HepG2 (cell line): ENCODE measurements around the gene PDSS2. TPM values are rescaled to one million over a fixed set of nuclear protein-coding genes. Genes with fewer than 3 reads are reported as not detected.

ENCODE experiments used
- ATAC-seq: fragments of 200-7000 bp; cut with Tn5 transposase; 3 replicates; pipeline ENCODE4 v1.9.1; 2020; ENCODE audit warnings: mild to moderate bottlenecking, moderate library complexity
- BruUV-seq: library from RNA; stranded (reverse); fragments of 400-500 nt; replicated peaks from 2 replicates; lab custom pipeline; 2021; lab: Mats Ljungman, UMichigan
- CTCF ChIA-PET: fragments of 300-600 bp; formaldehyde crosslinking; extraction: SDS; loops from one replicate; lab custom pipeline; 2021; ENCODE audit warnings: low total read pairs, inconsistent platforms, low intra/inter-chr PET ratio; lab: Yijun Ruan, JAX
- POLR2A ChIA-PET: fragments of 350-600 bp; sonication (Branson Sonifier 250); formaldehyde crosslinking; loops from one replicate; lab custom pipeline; 2020; ENCODE audit warnings: antibody characterized with exemption, inconsistent platforms; lab: Yijun Ruan, JAX
- DNase-seq: peaks from one replicate; pipeline ENCODE4 v3.0.0-alpha.2; 2015; ENCODE audit warnings: low spot score
- FAIRE-seq: peaks from 3 replicates; lab custom pipeline; 2011; peaks lifted over from hg19 to GRCh38; lab: Jason Lieb, UNC
- H2AFZ ChIP-seq: one replicate; pipeline ENCODE4 v1.6.1; 2011; ENCODE audit warnings: low read length, inconsistent platforms
- H3K27ac ChIP-seq: fragments of 300-600 bp; 3 replicates; pipeline ENCODE4 v1.8.0; 2011; ENCODE audit warnings: mixed run types, mild to moderate bottlenecking, mixed read lengths, low read length, inconsistent platforms; ENCODE audit not compliant: insufficient read depth; ENCODE audit errors: extremely low read length
- H3K27me3 ChIP-seq, 2 experiments: fragments of 200-600 bp in 1 of 2; 2 replicates in 1 of 2; 3 replicates in 1 of 2; pipeline versions ENCODE4 v1.6.0 to v1.8.0; 2011; ENCODE audit warnings: low read length in 2 of 2, mild to moderate bottlenecking in 2 of 2, moderate library complexity in 2 of 2, inconsistent platforms in 1 of 2; ENCODE audit not compliant: insufficient read depth in 2 of 2, control insufficient read depth in 1 of 2
- H3K36me3 ChIP-seq, 2 experiments: fragments of 200-600 bp in 1 of 2; replicated peaks in 1 of 2; 2 replicates in 1 of 2; 3 replicates in 1 of 2; pipeline versions ENCODE4 v1.5.1 to v1.8.0; 2011; ENCODE audit warnings: low read length in 2 of 2, inconsistent platforms in 1 of 2; ENCODE audit not compliant: insufficient read depth in 2 of 2, control insufficient read depth in 1 of 2
- H3K4me1 ChIP-seq: 2 replicates; pipeline ENCODE4 v1.5.1; 2012; ENCODE audit warnings: low read length, inconsistent platforms; ENCODE audit not compliant: insufficient read depth
- H3K4me2 ChIP-seq: 2 replicates; pipeline ENCODE4 v1.6.0; 2011; ENCODE audit warnings: low read depth, low read length, inconsistent platforms
- H3K4me3 ChIP-seq, 3 experiments: fragments of 200-600 bp in 1 of 3; sonication (generic), shearing (Covaris generic) in 1 of 3; replicated peaks in 1 of 3; 2 replicates each; pipeline ENCODE4 v1.5.1; 2011 to 2016; ENCODE audit warnings: low read length in 3 of 3, inconsistent platforms in 2 of 3, low read depth in 2 of 3, mild to moderate bottlenecking in 2 of 3, control low read depth in 1 of 3, mixed read lengths in 1 of 3; ENCODE audit not compliant: insufficient read depth in 1 of 3
- H3K79me2 ChIP-seq: one replicate; pipeline ENCODE4 v1.6.1; 2011; ENCODE audit warnings: low read length, inconsistent platforms; ENCODE audit not compliant: insufficient read depth
- H3K9ac ChIP-seq: 2 replicates; pipeline ENCODE4 v1.6.0; 2011; ENCODE audit warnings: mild to moderate bottlenecking, low read depth, low read length, inconsistent platforms; ENCODE audit not compliant: insufficient read depth
- H3K9me3 ChIP-seq: 2 replicates; pipeline ENCODE4 v1.5.1; 2012; ENCODE audit warnings: mild to moderate bottlenecking, low read length
- H4K20me1 ChIP-seq: 2 replicates; pipeline ENCODE4 v1.6.0; 2011; ENCODE audit warnings: inconsistent platforms, mild to moderate bottlenecking, low read length, moderate library complexity; ENCODE audit not compliant: insufficient read depth
- AHR ChIP-seq: IDR thresholded peaks from 2 replicates; pipeline ENCODE4 v1.6.1; 2018; ENCODE audit warnings: missing genetic modification reagents, missing compliant biosample characterization
- ATF4 ChIP-seq, 2 experiments: fragments of 450-650 bp in 1 of 2; sonication (generic) in 1 of 2; formaldehyde crosslinking; IDR thresholded peaks; 2 replicates each; pipeline versions ENCODE4 v1.5.0 to v1.8.0; 2020 to 2022; ENCODE audit warnings: mild to moderate bottlenecking in 1 of 2, missing genetic modification reagents in 1 of 2
- KLF13 ChIP-seq: sonication (generic); formaldehyde crosslinking; IDR thresholded peaks from 2 replicates; pipeline ENCODE4 v1.4.0; 2020; ENCODE audit warnings: mild to moderate bottlenecking, missing genetic modification reagents
- MLXIP ChIP-seq: sonication (generic); formaldehyde crosslinking; IDR thresholded peaks from 2 replicates; pipeline ENCODE4 v1.9.0; 2021; ENCODE audit warnings: missing genetic modification reagents, borderline replicate concordance
- WGBS: methylation state at CpG from one replicate; pipeline ENCODE4 v1.1.6; 2017; ENCODE audit warnings: low lambda C conversion rate; 5-methylcytosine and 5-hydroxymethylcytosine counted together
- in situ Hi-C: cut with HindIII; loops from 2 replicates; pipeline ENCODE4 v1.10.0; 2017; ENCODE audit warnings: low pct_unique_long_range_greater_than_20kb; ENCODE audit not compliant: extremely low pct_ligation_motif_present
- intact Hi-C: fragments of 100-400 bp; cut with micrococcal nuclease; formaldehyde crosslinking; loops from one replicate; pipeline ENCODE4 v1.10.0; 2022; ENCODE audit not compliant: unreplicated experiment
- polyA plus RNA-seq, 8 experiments: library from polyadenylated mRNA; depleted of rRNA in 3 of 8; stranded (reverse) in 7 of 8; unstranded in 1 of 8; fragments of >200 nt; fragmentation: Illumina TruSeq in 4 of 8; extraction: Trizol in 4 of 8; gene quantifications; 2 replicates each; pipeline versions ENCODE4 v1.2.1 to v1.2.3, GENCODE V29; 2011 to 2016; ENCODE audit warnings: low read depth in 4 of 8, missing spikeins in 1 of 8, mixed read lengths in 1 of 8; ENCODE audit not compliant: insufficient read depth in 1 of 8
- total RNA-seq, 5 experiments: library from RNA; depleted of rRNA; stranded (reverse); fragments of >200 nt; fragmentation: Illumina TruSeq; extraction: Trizol; gene quantifications; 2 replicates each; pipeline ENCODE4 v1.2.3, GENCODE V29; 2016; ENCODE audit warnings: low read depth in 1 of 5

Gene PDSS2
- total and polyA plus RNA-seq, 2 of the 13 experiments (the other 11 are each of a cell fraction or from before 2014, with no cell fraction given): 16.2 to 17.0 TPM

GRCh38 chr6:107121266-107121665 lies 338.1 kb downstream of the PDSS2 start:
- ATAC-seq: no peak
- TF ChIP-seq AHR (CRISPR knock-in tag): no peak
- no peak for TF ChIP-seq KLF13 (CRISPR knock-in tag)
- TF ChIP-seq ATF4 (CRISPR knock-in tag; IDR thresholded peaks at IDR 0.05): no peak
- TF ChIP-seq MLXIP (CRISPR knock-in tag): no peak
- TF ChIP-seq, all 625 proteins: peak for 0
- ChIA-PET POLR2A (no interaction called here), CTCF (no interaction called here)
- WGBS: 78% methylated on average over 6 of the region's 6 CpGs
- no peaks in the 10 kb centered on the region for H4K20me1 ChIP-seq
- H2AFZ ChIP-seq: no peak overlapping the region
- no peak for FAIRE-seq
- no peak overlapping the region for H3K4me3 ChIP-seq
- no peaks in the 10 kb centered on the region for H3K27me3 ChIP-seq
- no peak overlapping the region for H3K4me2 ChIP-seq
- H3K9ac ChIP-seq: no peak overlapping the region
- peaks cover 22% of the 10 kb centered on the region; the same call in 1 of the 2 replicates for H3K4me1 ChIP-seq
- intact Hi-C loops (no loop called here), in situ Hi-C loops (no loop called here)
- H3K9me3 ChIP-seq: no peaks in the 10 kb centered on the region
- no peak overlapping the region for H3K27ac ChIP-seq
- H3K79me2 ChIP-seq: no peaks in the 10 kb centered on the region
- no peak for DNase-seq
- no peaks in the 10 kb centered on the region for H3K36me3 ChIP-seq
- BruUV-seq: no TSS peak
